GM12864 (cell line): ENCODE results near the gene ALPP.
"Not testable (repeated sequence)": the region's sequence is repeated elsewhere in the genome, so short reads cannot be mapped to it uniquely, and the experiment has no call there.

Source experiments
- DNase-seq: peaks from one replicate; pipeline ENCODE4 v3.0.0-alpha.2; 2011; ENCODE audit warnings: low read depth
- H3K4me3 ChIP-seq: 2 replicates; pipeline ENCODE4 v1.5.1; 2011; ENCODE audit warnings: mild to moderate bottlenecking, low read depth, low read length, control low read depth
- TF ChIP-seq, protein P1 (sequence below): IDR thresholded peaks from 2 replicates; pipeline ENCODE4 v1.5.1; 2011; ENCODE audit warnings: low read depth, mild to moderate bottlenecking, moderate library complexity, low read length, control low read depth, inconsistent platforms; ENCODE audit errors: missing control alignments

ALPP gene

DNA sequence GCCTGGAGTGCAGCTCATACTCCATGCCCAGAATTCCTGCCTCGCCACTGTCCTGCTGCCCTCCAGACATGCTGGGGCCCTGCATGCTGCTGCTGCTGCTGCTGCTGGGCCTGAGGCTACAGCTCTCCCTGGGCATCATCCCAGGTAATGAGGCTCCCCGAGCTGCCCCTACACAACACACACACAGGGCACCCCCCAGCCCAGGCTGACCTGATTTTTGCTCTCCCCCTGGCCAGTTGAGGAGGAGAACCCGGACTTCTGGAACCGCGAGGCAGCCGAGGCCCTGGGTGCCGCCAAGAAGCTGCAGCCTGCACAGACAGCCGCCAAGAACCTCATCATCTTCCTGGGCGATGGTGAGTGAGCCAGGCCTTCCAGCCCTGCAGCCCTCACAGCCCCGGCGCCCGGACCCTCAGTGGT, at the start of gene ALPP:
Gene ALPP, plus strand, starts transcription at position 17 of the 417 bp plus-strand sequence. Its CDS starts 52 bp downstream, at position 69.
- DNase-seq, H3K4me3 ChIP-seq: not testable (repeated sequence)

DNA sequence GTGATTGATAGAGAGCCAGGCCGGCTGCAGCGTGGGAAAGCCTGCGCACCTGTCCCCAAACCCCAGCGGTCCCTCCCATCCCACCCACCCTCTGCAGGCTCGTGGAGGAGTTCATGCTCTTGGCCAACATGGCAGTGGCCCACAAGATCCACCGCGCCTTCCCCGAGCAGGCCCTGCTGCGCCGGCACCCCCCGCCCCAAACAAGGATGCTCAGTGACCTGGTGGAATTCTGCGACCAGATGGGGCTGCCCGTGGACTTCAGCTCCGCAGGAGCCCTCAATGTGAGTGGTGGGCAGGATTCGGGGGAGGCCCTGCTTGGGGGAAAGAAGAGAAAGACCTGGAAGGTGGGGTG, 48.9 kb upstream of the ALPP start:
- DNase-seq: no peak
- no peak overlapping the region for H3K4me3 ChIP-seq
- TF ChIP-seq, protein P1, sequence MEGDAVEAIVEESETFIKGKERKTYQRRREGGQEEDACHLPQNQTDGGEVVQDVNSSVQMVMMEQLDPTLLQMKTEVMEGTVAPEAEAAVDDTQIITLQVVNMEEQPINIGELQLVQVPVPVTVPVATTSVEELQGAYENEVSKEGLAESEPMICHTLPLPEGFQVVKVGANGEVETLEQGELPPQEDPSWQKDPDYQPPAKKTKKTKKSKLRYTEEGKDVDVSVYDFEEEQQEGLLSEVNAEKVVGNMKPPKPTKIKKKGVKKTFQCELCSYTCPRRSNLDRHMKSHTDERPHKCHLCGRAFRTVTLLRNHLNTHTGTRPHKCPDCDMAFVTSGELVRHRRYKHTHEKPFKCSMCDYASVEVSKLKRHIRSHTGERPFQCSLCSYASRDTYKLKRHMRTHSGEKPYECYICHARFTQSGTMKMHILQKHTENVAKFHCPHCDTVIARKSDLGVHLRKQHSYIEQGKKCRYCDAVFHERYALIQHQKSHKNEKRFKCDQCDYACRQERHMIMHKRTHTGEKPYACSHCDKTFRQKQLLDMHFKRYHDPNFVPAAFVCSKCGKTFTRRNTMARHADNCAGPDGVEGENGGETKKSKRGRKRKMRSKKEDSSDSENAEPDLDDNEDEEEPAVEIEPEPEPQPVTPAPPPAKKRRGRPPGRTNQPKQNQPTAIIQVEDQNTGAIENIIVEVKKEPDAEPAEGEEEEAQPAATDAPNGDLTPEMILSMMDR: no peak

DNA sequence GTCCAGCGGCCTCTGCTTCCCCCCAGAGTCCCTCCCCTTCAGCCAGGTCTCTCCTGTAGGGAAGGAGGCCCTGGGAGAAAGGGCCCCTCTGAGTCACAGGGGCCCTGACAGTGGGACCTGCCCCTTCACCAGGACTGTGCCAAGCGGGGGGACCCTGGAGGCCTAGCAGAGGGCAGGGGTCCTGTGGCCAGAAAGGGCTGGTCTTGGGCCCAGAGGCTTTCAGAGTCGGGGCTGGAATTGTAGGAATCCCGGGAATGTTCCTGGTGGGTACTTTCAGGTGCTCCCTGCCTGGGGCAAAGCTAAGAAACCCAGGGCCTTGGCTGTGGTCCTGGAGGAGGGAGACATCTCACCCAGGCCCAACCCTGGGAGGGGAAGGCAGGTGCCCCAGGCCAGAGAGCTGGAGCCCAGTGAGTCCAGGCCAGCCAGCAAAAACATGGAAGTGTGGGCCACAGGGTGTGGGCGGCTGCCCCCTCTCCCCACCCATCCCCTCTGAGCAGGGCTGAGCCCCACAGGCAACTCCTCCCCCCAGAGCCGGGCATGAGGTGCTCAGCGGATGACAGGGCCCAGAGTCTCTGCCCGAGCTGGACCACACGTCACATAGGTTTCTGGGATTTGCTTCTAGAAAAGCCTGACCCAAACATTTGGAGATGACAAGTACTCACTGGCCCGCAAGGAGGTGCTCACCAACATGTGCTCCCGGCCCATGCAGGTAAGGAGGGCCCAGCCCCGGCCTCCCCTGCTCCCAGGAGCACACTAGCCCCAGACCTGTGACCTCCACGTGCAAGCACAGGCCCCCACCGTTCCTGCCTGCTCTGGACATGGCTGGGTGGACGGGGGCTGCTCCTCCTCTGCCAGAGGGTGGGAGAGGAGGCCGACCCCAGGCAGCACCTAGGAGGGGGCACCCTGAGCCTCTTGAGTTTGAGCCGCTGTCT, 48.2 kb upstream of the ALPP start:
- DNase-seq: no peak
- no peak overlapping the region for H3K4me3 ChIP-seq
- TF ChIP-seq, protein P1: no peak

DNA sequence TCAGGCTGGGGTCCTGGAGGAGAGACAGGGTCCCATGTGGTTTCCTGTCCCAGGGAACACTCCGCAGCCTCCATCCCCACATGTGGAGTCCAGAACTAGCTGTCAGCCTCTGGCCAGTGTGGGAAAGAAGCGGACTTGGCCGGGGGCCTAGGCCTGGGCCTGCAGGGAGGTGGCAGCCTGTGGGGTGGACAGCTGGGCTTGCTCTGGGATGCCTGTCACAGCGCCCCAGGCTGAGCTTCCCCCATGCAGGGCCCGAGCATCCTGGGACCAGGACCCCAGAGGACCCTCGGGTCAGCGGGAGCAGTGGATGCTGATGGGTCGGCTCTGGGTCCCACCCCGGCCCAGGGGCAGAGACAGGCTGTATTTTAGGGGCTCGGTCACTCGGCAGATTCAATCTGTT, 47.5 kb upstream of the ALPP start:
- DNase-seq, H3K4me3 ChIP-seq: not testable (repeated sequence)

DNA sequence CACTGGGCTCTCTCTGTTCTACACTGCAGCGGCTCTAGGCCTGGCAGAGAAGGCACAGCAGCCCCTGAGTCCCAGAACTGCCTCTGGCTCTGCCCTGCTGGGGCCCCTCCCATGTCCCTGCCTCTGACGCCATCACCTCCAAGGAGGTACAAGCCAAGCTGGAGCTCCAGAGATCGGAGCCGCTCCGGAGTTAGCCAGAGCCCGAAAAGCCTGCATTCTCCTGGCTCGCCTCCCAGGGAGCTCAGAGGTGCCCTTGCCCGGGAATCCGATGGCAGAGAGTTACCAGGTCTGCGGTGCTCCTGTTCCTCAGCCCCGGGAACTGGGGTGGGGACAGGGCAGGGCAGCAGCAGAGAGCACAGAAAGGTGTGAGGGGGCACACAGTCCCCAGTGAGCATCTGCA, 46.9 kb upstream of the ALPP start:
- not testable (repeated sequence) for H3K4me3 ChIP-seq, DNase-seq

DNA sequence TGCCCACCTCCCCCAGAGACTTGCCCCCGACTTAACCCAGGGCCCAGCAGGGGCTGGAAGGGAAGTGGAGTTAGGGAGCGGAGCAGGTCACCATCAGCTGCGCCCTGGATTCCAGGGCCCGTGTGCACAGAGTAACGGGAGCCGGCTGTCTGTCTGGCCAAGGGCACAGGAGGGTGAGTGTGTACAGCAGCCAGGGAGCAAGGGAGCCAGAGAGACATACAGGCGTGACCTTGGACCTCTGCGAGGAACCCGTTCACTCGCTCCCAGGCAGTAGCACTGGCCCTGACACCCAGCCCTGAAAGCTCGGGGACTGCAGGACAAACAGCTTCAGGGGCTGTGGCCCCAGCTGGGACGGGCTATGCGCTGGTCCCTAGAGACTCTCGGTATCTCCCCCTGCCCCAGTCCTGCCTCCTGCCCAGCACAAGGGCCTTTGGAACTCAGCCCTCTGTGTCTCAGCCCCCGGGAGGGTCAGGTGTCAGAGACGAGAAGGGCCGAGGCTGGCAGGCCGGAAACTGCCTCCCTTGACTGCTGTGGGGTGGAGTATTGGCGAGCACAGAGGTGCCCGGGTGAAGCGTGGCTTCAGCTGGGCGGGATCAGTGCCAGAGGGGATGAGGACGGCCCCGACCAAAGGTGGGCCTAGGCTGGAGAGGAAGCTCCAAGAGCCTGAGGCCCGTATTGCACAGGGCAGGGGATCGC, 46.2 kb upstream of the ALPP start:
- not testable (repeated sequence) for DNase-seq

DNA sequence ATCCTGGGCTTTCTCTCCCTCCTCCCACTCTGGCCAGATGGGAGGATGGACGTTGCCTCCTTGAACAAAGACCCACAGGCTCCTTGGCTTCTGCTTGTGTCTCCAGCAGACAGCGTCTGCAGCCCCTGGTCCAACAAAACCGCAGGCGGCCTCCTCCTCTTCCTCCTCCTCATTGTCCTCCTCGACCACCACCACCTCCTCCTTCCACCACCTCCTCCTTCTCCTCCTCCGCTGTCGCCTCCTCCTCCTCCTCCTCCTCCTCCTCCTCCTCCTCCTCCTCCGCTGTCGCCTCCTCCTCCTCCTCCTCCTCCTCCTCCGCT, 45.7 kb upstream of the ALPP start:
- DNase-seq: no peak
- TF ChIP-seq, protein P1: no peak
- no peak overlapping the region for H3K4me3 ChIP-seq

More for the DNA sequence above, 46.2 kb upstream of the ALPP start:
- H3K4me3 ChIP-seq: not testable (repeated sequence)

DNA sequence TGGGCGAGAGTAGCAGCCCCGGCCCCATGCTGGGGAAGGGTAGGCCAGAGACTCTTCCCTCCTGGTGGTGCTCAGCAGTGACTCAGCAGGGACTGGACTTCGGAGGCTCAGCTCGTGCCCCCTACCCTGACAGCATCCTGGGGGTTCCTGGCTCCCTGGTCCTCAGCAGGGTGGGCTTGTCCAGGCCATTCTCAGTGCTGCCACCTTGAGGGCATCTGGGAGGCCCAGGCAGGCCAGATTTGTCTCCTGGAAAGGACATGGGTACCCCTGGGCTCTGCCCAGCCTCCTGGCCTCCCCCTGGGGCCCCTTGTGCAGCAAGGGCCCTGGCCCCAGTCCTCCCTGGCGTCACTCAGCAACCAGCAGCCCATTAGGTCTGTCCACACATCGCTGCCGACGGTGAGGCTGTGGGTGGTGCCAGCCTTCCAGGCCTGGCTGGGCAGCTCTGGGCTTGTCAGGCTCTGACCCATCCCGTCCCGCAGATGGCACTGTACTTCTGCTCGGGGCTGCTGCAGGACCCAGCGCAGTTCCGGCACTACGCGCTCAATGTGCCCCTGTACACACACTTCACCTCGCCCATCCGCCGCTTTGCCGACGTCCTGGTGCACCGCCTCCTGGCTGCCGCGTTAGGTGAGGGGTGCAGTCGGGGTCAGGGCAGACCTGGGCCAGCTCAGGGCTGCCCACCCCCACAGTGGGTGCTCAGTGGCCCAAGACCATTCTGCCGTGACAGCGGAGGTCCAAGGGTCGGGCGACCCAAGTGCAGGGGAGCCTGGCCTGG, 45.0 kb upstream of the ALPP start:
- no peak for DNase-seq
- no peak overlapping the region for H3K4me3 ChIP-seq
- TF ChIP-seq, protein P1: peak; percentile 50

DNA sequence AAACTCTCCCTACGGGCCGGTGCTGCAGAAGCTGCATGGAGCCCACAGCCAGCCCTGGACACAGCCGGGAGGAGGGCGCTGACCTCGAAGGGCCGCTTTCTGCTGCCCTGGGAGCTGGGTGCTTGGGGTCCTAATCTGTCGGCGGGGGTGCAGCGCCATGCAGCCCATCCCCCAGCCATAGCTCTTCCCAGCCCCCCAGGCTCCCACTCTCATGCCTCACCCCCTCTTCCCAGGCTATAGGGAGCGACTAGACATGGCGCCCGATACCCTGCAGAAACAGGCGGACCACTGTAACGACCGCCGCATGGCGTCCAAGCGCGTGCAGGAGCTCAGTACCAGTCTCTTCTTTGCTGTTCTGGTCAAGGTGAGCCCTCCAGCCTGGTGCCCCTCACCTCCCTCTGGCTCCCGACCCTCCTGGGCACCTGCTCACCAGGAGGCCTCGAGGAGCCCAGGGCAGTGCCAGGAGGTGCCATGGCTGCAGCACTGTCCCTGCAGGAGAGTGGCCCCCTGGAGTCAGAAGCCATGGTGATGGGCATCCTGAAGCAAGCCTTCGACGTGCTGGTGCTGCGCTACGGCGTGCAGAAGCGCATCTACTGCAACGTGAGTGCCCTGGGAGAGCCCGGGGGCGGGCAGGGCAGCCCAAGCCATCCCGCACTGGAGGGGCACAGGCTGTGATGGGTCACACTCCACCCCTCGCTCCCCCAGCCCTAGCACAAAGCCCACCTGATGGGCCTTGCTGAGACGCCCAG, 44.2 kb upstream of the ALPP start:
- not testable (repeated sequence) for DNase-seq, H3K4me3 ChIP-seq

DNA sequence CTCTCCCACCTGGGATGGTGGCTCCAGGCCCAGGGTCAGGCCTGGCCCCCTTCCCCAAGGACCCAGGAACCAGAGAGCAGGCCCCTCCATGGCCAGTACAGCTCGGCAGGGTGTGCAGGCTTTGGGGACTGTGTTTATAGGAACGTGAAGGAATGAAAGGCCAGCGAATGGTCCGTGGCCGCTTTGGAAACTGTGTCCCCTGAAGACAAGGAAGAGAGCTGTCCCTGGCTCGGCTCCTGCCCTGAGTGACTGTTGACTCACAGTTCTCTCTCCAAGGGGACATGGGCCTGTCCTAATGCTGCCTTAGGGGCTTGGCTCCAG, 43.7 kb upstream of the ALPP start:
- not testable (repeated sequence) for DNase-seq, H3K4me3 ChIP-seq
